ENCODE data around the gene RAP2A.

RAP2A gene

GRCh38 chr13:97422118-97423054 lies 11.6 kb upstream of the RAP2A start:
- ATAC-seq = no peak

- no peak for ATAC-seq
Observed at GRCh38 chr13:97423300-97424045, 10.5 kb upstream of the RAP2A start.

- ATAC-seq = no peak
Observed at GRCh38 chr13:97425590-97425989, 8.4 kb upstream of the RAP2A start.

GRCh38 chr13:97426695-97427094 lies 7.3 kb upstream of the RAP2A start:
- ATAC-seq = no peak

- ATAC-seq = no peak
Observed at GRCh38 chr13:97429681-97430081, 4.3 kb upstream of the RAP2A start.

- ATAC-seq = no peak
Observed at GRCh38 chr13:97430296-97430695, 3.7 kb upstream of the RAP2A start.

- ATAC-seq = no peak
Observed at GRCh38 chr13:97431171-97431764, 2.7 kb upstream of the RAP2A start.

GRCh38 chr13:97432232-97432916 lies 1.6 kb upstream of the RAP2A start:
- no peak for ATAC-seq

- peak; percentile 85 to 88 for ATAC-seq
Observed at GRCh38 chr13:97432917-97433726, 847 bp upstream of the RAP2A start.

GRCh38 chr13:97434397-97435201 lies 630 bp downstream of the RAP2A start:
- ATAC-seq = no peak

GRCh38 chr13:97435323-97435722 lies 1.4 kb downstream of the RAP2A start:
- no peak for ATAC-seq

GRCh38 chr13:97435794-97436193 lies 1.8 kb downstream of the RAP2A start:
- peak in 1 of 2 donors; percentile 4 for ATAC-seq

- no peak for ATAC-seq
Observed at GRCh38 chr13:97436845-97437244, 2.9 kb downstream of the RAP2A start.

- ATAC-seq = no peak
Observed at GRCh38 chr13:97437729-97438128, 3.8 kb downstream of the RAP2A start.

GRCh38 chr13:97438856-97439595 lies 5.1 kb downstream of the RAP2A start:
- ATAC-seq = no peak

- no peak for ATAC-seq
Observed at GRCh38 chr13:97440598-97441170, 6.7 kb downstream of the RAP2A start.

GRCh38 chr13:97441368-97441767 lies 7.4 kb downstream of the RAP2A start:
- ATAC-seq = no peak

- ATAC-seq = no peak
Observed at GRCh38 chr13:97445522-97446187, 11.7 kb downstream of the RAP2A start.

- ATAC-seq = no peak
Observed at GRCh38 chr13:97446448-97446847, 12.5 kb downstream of the RAP2A start.
